HUES64 (cell line): ENCODE results near the gene C13orf42. TPM values are rescaled to one million over a fixed set of nuclear protein-coding genes. Genes with fewer than 3 reads are reported as not detected.

Experiments
- H3K27ac ChIP-seq: 2 replicates; pipeline ENCODE4 v1.7.0; 2013; ENCODE audit warnings: low read depth, low read length, inconsistent platforms
- H3K27me3 ChIP-seq: 2 replicates; pipeline ENCODE4 v1.6.1; 2013; ENCODE audit warnings: mild to moderate bottlenecking, low read length; ENCODE audit not compliant: insufficient read depth
- H3K36me3 ChIP-seq: 2 replicates; pipeline ENCODE4 v1.6.1; 2013; ENCODE audit warnings: mild to moderate bottlenecking, low read length; ENCODE audit not compliant: insufficient read depth
- H3K4me1 ChIP-seq: 2 replicates; pipeline ENCODE4 v1.6.1; 2013; ENCODE audit warnings: mild to moderate bottlenecking, low read length, moderate library complexity; ENCODE audit not compliant: insufficient read depth
- H3K4me3 ChIP-seq: 2 replicates; pipeline ENCODE4 v1.5.1; 2013; ENCODE audit warnings: mild to moderate bottlenecking, low read length, moderate library complexity
- H3K9ac ChIP-seq: 2 replicates; pipeline ENCODE4 v1.6.1; 2013; ENCODE audit warnings: mild to moderate bottlenecking, low read depth, low read length
- H3K9me3 ChIP-seq: 2 replicates; pipeline ENCODE4 v1.6.1; 2013; ENCODE audit warnings: low read depth, low read length; ENCODE audit not compliant: insufficient read depth
- WGBS: fragments of 150-250, 120-280 bp; methylation state at CpG from one replicate; pipeline ENCODE4 v1.1.7; 2013; ENCODE audit warnings: missing lambda C conversion rate; 5-methylcytosine and 5-hydroxymethylcytosine counted together
- polyA plus RNA-seq, 2 experiments: library from polyadenylated mRNA; stranded (reverse); fragments of 50-300 nt; gene quantifications; one replicate each; pipeline ENCODE4 v1.2.3, GENCODE V29; 2013

The C13orf42 gene
- polyA plus RNA-seq (2013, experiment 1 of 2), result 6.7 TPM
- polyA plus RNA-seq (2013, experiment 2 of 2), result 3.7 TPM

DNA sequence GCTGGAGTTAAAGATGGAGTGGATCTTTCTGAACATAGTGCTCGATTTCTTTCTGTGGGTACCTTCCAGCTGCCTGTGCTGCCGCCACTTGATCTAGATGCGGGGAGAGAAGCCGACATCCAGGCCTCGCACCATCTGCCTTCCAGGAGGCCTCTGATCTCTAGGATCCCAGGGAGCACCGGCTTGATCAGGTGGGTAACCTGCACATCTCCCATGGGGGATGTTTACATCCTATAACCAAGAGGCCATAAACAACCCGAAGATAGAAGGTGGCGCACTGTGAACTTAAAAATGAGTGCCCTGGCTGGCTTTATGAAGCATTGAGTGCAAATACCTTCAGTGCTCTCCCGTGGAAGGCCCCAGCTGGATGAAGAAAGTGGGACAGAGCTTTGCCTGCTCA is at the start of gene C13orf42:
TSS of gene C13orf42 (minus strand) at position 101 of the 400 bp plus-strand sequence. CDS start at position 36, 65 bp downstream.
- no peaks in the 10 kb centered on the region for H3K27me3 ChIP-seq
- no peaks in the 10 kb centered on the region for H3K36me3 ChIP-seq
- WGBS, result 94% methylated on average over 9 of the region's 9 CpGs
- no peaks in the 10 kb centered on the region for H3K4me1 ChIP-seq
- H3K9me3 ChIP-seq, result no peaks in the 10 kb centered on the region
- H3K27ac ChIP-seq, result no peak within 1 kb of the TSS
- H3K9ac ChIP-seq, result no peak within 1 kb of the TSS
- H3K4me3 ChIP-seq, result no peak within 1 kb of the TSS

DNA sequence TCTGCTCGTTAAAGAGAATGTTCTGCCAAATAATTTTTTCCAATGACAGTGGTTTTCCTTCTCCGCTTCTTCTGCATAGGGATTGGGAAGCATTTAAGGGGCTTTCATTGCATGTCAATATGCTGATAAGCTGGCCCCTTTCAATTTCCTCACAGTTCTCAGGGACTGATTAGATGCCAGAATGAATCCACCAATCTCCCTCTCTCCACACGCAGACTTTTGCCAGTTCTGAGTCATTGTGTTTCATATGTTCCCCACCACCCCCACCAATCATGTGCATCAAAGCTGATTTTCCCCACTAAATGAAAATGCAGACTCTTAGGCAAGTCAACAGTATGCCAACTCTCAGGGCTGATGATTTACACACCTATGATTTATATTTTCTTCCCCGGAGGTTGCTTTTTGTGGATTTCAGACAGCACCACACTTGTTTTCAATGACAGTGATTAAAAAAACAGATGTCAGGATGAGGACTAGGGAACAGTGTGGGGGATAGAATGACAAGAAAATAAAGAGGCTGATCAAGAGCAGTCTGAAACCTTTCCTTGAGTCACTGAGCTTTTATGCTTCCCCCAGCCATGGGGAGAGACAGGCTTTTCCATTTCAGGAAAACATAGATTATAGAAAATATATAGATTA is 47.9 kb upstream of the C13orf42 start:
- Histone ChIP-seq H3K9me3 (no peaks in the 10 kb centered on the region), H3K9ac (no peak overlapping the region), H3K27me3 (no peaks in the 10 kb centered on the region), H3K36me3 (no peaks in the 10 kb centered on the region), H3K4me1 (peaks cover 40% of the 10 kb centered on the region), H3K4me3 (no peak overlapping the region), H3K27ac (no peak overlapping the region)
- 64% methylated on average over 4 of the region's 4 CpGs for WGBS

DNA sequence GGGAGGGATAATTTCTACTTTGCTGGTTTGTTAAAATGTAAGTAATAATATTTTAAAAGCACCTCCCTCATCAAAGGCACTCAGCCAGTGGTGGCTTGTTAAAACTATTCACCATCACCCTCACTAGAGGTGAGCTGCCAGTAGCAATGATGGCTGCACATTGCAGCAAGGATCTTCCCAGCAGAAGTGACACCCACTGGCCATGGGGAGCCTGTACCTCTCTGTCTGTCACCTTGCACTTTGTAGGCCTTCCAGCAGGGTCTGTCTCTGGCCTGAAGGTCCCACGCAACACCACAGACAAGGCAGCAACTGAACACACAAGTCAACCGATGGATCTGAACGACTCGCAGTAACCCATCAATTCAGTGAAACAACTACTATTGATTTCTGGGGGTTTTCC is 47.3 kb upstream of the C13orf42 start:
- H3K27ac ChIP-seq, result no peak overlapping the region
- no peak overlapping the region for H3K4me3 ChIP-seq
- H3K4me1 ChIP-seq, result peaks cover 39% of the 10 kb centered on the region
- 79% methylated on average over 4 of the region's 4 CpGs for WGBS
- no peaks in the 10 kb centered on the region for H3K36me3 ChIP-seq
- H3K27me3 ChIP-seq, result no peaks in the 10 kb centered on the region
- no peaks in the 10 kb centered on the region for H3K9me3 ChIP-seq
- H3K9ac ChIP-seq, result no peak overlapping the region

DNA sequence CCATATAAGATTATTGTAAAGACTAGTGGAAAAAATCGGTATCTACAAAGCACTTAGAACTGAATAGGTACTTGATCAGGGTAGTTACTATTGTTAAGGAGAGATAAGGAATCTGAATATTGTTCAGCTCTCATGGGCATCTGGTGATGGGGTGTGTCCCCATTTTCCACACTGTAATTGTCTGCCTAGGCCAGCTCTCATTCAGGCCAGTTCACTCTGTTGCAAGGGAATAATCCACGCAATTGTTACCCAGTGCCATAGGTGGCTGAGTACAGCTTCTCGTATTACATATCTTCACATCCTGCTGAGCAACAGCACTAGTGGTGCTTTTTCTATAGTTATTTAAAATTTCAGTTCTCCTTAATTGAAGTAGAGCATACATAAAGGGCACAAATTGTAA is 45.6 kb upstream of the C13orf42 start:
- no peaks in the 10 kb centered on the region for H3K36me3 ChIP-seq
- 97% methylated on average over 3 of the region's 3 CpGs for WGBS
- no peaks in the 10 kb centered on the region for H3K9me3 ChIP-seq
- H3K27ac ChIP-seq, result no peak overlapping the region
- H3K27me3 ChIP-seq, result no peaks in the 10 kb centered on the region
- H3K4me3 ChIP-seq, result no peak overlapping the region
- no peak overlapping the region for H3K9ac ChIP-seq
- H3K4me1 ChIP-seq, result peaks cover 47% of the 10 kb centered on the region

DNA sequence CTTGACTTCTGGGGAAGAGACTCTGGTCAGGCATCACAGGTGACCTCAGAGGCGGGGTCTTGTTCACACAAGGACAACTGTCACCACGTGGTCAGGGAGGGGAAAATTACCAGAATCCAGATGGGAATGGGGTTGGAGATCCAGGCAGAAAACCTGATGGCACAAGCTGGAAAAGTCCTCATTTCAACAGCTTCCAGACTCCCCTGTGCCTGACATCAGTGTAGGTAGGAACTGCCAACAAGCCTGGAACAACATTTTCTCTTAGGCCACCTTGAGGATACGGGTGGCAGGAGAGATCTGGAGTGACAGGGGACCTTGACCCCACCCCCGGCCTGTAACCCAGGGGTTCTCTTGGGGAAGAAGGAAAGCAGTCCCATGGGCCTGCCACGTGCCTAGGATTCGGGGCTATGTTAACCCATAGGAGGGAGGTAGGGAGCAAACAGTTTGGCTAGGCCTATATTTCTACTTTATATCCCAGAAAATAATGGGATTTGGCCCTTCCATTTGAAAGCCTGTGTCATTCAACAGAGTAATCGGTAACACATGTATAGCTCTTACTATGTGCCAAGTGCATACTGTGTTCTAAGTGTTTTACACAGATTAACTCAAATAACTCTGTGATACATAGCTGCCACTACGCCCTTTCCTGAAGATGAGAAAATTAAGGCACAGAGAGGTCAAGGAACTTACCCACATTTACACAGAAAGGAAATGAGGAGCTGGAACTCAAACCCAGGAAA is 44.9 kb upstream of the C13orf42 start:
- no peak overlapping the region for H3K9ac ChIP-seq
- no peaks in the 10 kb centered on the region for H3K27me3 ChIP-seq
- no peak overlapping the region for H3K4me3 ChIP-seq
- H3K9me3 ChIP-seq, result no peaks in the 10 kb centered on the region
- H3K4me1 ChIP-seq, result peaks cover 42% of the 10 kb centered on the region
- no peak overlapping the region for H3K27ac ChIP-seq
- no peaks in the 10 kb centered on the region for H3K36me3 ChIP-seq
- WGBS, result 81% methylated on average over 8 of the region's 8 CpGs

DNA sequence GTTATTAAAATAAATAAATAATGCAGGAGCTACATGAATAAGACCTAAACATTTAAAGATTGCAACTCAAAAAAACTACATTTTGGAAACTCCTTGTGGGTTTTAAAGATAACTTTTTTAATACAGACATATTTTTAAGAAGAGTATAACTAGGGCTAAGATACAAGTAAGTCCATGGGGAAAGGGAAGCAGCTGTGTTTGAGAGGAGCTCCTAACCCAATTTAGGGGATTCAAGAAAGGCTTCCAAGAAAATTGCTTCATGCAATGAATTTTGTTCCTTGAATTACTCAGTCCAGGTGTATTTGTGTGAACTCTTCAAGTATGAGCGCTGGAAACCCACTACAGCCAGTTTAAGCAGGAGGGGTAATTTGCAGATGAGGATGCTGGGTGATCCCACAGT is 44.1 kb upstream of the C13orf42 start:
- H3K36me3 ChIP-seq, result no peaks in the 10 kb centered on the region
- H3K27ac ChIP-seq, result no peak overlapping the region
- peaks cover 49% of the 10 kb centered on the region for H3K4me1 ChIP-seq
- H3K4me3 ChIP-seq, result no peak overlapping the region
- no peak overlapping the region for H3K9ac ChIP-seq
- 95% methylated on average over 1 of the region's 1 CpG for WGBS
- no peaks in the 10 kb centered on the region for H3K27me3 ChIP-seq
- H3K9me3 ChIP-seq, result no peaks in the 10 kb centered on the region

DNA sequence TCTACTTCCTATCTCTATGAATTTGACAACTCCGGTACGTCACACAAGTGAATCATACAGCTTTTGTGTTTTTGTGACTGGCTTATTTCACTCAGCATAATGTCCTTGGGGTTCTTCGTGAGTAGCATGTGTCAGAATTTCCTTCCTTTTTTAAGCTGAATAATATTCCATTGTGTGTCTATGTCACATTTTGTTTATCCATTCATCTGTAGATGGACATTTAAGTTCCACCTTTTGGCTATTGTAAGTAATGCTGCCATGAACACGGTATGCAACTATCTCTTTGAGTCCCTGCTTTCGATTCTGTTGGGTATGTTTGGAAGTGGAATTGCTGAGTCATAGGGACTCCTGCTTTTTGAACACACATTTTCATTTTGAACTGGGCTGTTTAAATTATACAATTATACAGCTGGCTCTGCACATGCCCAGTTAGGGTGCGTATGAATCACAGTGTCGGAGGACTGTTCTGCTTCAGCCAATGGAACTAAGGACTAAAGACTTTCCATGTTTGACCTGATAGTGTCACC is 43.0 kb upstream of the C13orf42 start:
- peak overlapping the region; percentile 34 for H3K27ac ChIP-seq
- no peak overlapping the region for H3K4me3 ChIP-seq
- no peaks in the 10 kb centered on the region for H3K36me3 ChIP-seq
- H3K4me1 ChIP-seq, result peaks cover 54% of the 10 kb centered on the region
- WGBS, result 95% methylated on average over 7 of the region's 7 CpGs
- no peaks in the 10 kb centered on the region for H3K27me3 ChIP-seq
- H3K9me3 ChIP-seq, result no peaks in the 10 kb centered on the region
- no peak overlapping the region for H3K9ac ChIP-seq

DNA sequence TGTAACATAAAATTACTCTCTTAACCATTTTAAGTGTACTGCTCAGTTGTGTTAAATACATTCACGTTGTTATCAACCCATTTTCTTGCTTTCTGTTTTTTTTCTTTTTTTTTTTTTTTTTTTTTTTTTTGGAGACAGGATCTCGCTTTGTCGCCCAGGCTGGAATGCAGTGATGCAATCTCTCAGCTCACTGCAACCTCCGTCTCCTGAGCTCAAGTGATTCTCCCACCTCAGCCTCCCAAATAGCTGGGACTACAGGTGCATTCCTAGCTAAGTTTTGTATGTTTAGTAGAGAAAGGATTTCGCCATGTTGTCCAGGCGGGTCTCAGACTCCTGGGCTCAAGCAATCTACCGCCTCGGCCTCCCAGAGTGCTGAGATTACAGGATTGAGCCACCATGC is 42.5 kb upstream of the C13orf42 start:
- Histone ChIP-seq H3K4me3 (no peak overlapping the region), H3K27me3 (no peaks in the 10 kb centered on the region), H3K9me3 (no peaks in the 10 kb centered on the region), H3K27ac (peak overlapping the region; percentile 34; the same call in 1 of the 2 replicates), H3K36me3 (no peaks in the 10 kb centered on the region), H3K9ac (no peak overlapping the region), H3K4me1 (peaks cover 53% of the 10 kb centered on the region)
- WGBS, result 78% methylated on average over 7 of the region's 8 CpGs

DNA sequence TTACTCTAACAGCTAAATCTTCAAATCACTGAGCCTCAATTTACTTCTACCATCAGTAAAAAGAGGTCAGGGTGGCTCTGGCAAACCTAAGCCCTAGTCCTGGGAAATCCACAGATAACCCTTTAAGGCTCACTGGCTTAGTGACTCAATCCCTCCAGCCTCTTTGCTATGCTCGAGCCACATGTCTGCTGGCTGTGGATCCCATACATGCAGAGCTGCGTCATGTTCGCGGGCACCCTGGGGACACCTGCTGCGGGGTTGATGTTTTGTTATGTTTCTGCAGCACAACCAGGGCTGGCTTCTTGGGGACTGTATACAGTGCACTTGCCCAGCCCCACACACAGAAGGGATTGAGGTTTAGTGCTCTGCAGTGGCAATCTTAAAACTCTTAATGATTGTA is 41.6 kb upstream of the C13orf42 start:
- 77% methylated on average over 5 of the region's 5 CpGs for WGBS
- H3K9ac ChIP-seq, result no peak overlapping the region
- peaks cover 57% of the 10 kb centered on the region for H3K4me1 ChIP-seq
- H3K27me3 ChIP-seq, result no peaks in the 10 kb centered on the region
- no peak overlapping the region for H3K27ac ChIP-seq
- no peaks in the 10 kb centered on the region for H3K36me3 ChIP-seq
- no peak overlapping the region for H3K4me3 ChIP-seq
- no peaks in the 10 kb centered on the region for H3K9me3 ChIP-seq

DNA sequence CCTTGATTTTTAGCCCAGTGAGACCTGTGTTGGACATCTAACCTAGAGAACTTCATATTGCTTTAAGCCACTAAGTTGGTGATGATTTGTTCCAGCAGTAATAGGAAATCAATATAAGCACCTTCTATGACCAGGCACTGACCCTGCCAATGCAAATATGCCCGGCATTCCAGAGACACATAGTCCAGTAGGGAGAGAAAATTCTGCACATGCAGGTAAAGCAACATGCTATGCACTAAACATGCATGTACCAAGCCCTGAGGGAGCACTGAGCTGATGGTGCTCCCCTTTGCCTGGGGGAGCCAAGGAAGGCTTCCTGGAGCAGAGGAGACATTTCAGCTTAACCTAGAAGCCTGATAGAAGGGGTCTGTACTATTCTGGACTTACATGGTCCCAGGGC is 40.4 kb upstream of the C13orf42 start:
- no peaks in the 10 kb centered on the region for H3K36me3 ChIP-seq
- no peak overlapping the region for H3K27ac ChIP-seq
- no peak overlapping the region for H3K9ac ChIP-seq
- H3K9me3 ChIP-seq, result no peaks in the 10 kb centered on the region
- no peak overlapping the region for H3K4me3 ChIP-seq
- peaks cover 61% of the 10 kb centered on the region for H3K4me1 ChIP-seq
- 95% methylated on average over 1 of the region's 1 CpG for WGBS
- no peaks in the 10 kb centered on the region for H3K27me3 ChIP-seq

DNA sequence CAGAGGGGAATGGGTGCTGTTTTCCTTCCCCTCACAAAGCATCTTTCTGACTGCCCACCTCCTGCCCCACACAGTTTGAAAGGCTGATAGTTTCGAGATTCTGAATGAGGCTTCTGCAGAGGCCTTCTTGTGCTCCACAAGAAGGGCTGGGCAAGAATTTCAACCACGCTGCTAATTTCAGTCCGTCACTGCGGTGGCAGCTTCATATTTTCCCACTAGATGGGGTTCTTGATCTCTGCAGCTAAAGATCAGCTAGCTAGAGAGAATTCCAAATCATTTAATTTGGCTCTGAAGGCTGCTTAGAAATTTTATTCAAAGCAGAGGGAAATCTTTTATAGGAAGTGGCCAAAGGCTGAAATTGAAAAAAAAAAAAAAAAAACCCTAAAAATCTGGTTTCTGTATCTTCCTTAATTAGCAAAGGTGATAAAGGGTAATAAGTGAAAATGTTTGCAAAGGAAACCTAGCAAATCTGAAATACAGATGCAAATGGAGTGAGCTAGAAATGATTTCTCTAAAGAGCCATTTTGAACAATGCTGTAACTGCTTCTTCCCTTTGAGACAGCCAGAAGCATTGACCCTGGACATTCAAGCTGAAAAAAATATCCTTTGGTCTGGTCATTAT is 38.0 kb upstream of the C13orf42 start:
- Histone ChIP-seq H3K9me3 (peaks cover 7% of the 10 kb centered on the region; the same call in 1 of the 2 replicates), H3K27me3 (no peaks in the 10 kb centered on the region), H3K9ac (peak overlapping the region; percentile 39)

More for the DNA sequence above, 38.0 kb upstream of the C13orf42 start:
- Histone ChIP-seq H3K36me3 (no peaks in the 10 kb centered on the region), H3K27ac (peak overlapping the region; percentile 91), H3K4me1 (peaks cover 59% of the 10 kb centered on the region), H3K4me3 (no peak overlapping the region)
- WGBS, result 2% methylated on average over 4 of the region's 4 CpGs
